ENCODE results near the gene PCCA. TPM values are rescaled to one million over a fixed set of nuclear protein-coding genes. Genes with fewer than 3 reads are reported as not detected.

PCCA gene
- total RNA-seq = 100 to 1,000 TPM in 1 of 4 donors, 10 to 100 TPM in 3; 24.8 to 122 (median 53.0) TPM

GRCh38 chr13:100088644-100089464 is at the start of gene PCCA:
PCCA (plus strand) TSS chr13:100089093; CDS start chr13:100089121, 28 bp downstream.
- H3K4me1 ChIP-seq = no peaks in the 10 kb centered on the region
- peak within 1 kb of the TSS; percentile 52 to 83 for H3K4me3 ChIP-seq
- intact Hi-C loops (cut with DNase I; ENCODE audit: low total_unique reads) = no loop called here
- TF ChIP-seq CTCF (IDR thresholded peaks at IDR 0.05) (peak in 1 of 4 experiments; percentile 12), POLR2A (IDR thresholded peaks at IDR 0.05) (peak; percentile 31 to 70)
- H3K9me3 ChIP-seq = no peaks in the 10 kb centered on the region
- no peaks in the 10 kb centered on the region for H3K36me3 ChIP-seq
- DNase-seq = peak; percentile 94 to 95
- H3K27me3 ChIP-seq = no peaks in the 10 kb centered on the region
- H3K27ac ChIP-seq = peak within 1 kb of the TSS; percentile 51 to 78

GRCh38 chr13:100039740-100040139 is 49.2 kb upstream of the PCCA start:
- Histone ChIP-seq H3K27ac (no peak overlapping the region), H3K9me3 (no peaks in the 10 kb centered on the region), H3K4me1 (no peaks in the 10 kb centered on the region), H3K27me3 (no peaks in the 10 kb centered on the region), H3K4me3 (no peak overlapping the region), H3K36me3 (no peaks in the 10 kb centered on the region)
- TF ChIP-seq POLR2A (IDR thresholded peaks at IDR 0.05) (no peak), CTCF (IDR thresholded peaks at IDR 0.05) (no peak)
- no peak for DNase-seq
- intact Hi-C loops (cut with DNase I; ENCODE audit: low total_unique reads) = no loop called here

- intact Hi-C loops (cut with DNase I; ENCODE audit: low total_unique reads) = no loop called here
- Histone ChIP-seq H3K27ac (no peak overlapping the region), H3K4me3 (no peak overlapping the region), H3K9me3 (no peaks in the 10 kb centered on the region), H3K27me3 (no peaks in the 10 kb centered on the region), H3K4me1 (no peaks in the 10 kb centered on the region), H3K36me3 (no peaks in the 10 kb centered on the region)
- DNase-seq = no peak
- TF ChIP-seq POLR2A (IDR thresholded peaks at IDR 0.05) (no peak), CTCF (IDR thresholded peaks at IDR 0.05) (no peak)
These were observed 48.7 kb upstream of the PCCA start for GRCh38 chr13:100040196-100040595.

GRCh38 chr13:100044936-100045335 is 44.0 kb upstream of the PCCA start:
- intact Hi-C loops (cut with DNase I; ENCODE audit: low total_unique reads) = no loop called here
- Histone ChIP-seq H3K9me3 (no peaks in the 10 kb centered on the region), H3K27ac (no peak overlapping the region), H3K4me1 (no peaks in the 10 kb centered on the region), H3K27me3 (no peaks in the 10 kb centered on the region), H3K4me3 (no peak overlapping the region), H3K36me3 (no peaks in the 10 kb centered on the region)
- TF ChIP-seq POLR2A (IDR thresholded peaks at IDR 0.05) (no peak), CTCF (IDR thresholded peaks at IDR 0.05) (no peak)
- DNase-seq = no peak

GRCh38 chr13:100045355-100045754 is 43.5 kb upstream of the PCCA start:
- no peak overlapping the region for H3K27ac ChIP-seq
- TF ChIP-seq CTCF (IDR thresholded peaks at IDR 0.05) (no peak), POLR2A (IDR thresholded peaks at IDR 0.05) (no peak)
- H3K4me1 ChIP-seq = no peaks in the 10 kb centered on the region
- intact Hi-C loops (cut with DNase I; ENCODE audit: low total_unique reads) = no loop called here
- no peaks in the 10 kb centered on the region for H3K9me3 ChIP-seq
- no peaks in the 10 kb centered on the region for H3K27me3 ChIP-seq
- no peaks in the 10 kb centered on the region for H3K36me3 ChIP-seq
- no peak overlapping the region for H3K4me3 ChIP-seq
- DNase-seq = no peak
